ENCODE data around the gene TMEM218.
A peak's percentile ranks its signal among the peaks of the same experiment; 100 is the strongest.

The TMEM218 gene

GRCh38 chr11:125076378-125076945, 35.0 kb downstream of the TMEM218 start:
- in situ Hi-C loops (cut with HindIII; ENCODE audit: low pct_ligation_motif_present, low sequenced_read_pairs): no loop called here
- H3K4me3 ChIP-seq (ENCODE audit: low read depth, low read length): no peak overlapping the region
- no peaks in the 10 kb centered on the region for H3K27me3 ChIP-seq (replicated peaks)
- H3K27ac ChIP-seq: no peak overlapping the region
- no peak for DNase-seq
- no peaks in the 10 kb centered on the region for H3K36me3 ChIP-seq (replicated peaks)
- TF ChIP-seq, protein P1, sequence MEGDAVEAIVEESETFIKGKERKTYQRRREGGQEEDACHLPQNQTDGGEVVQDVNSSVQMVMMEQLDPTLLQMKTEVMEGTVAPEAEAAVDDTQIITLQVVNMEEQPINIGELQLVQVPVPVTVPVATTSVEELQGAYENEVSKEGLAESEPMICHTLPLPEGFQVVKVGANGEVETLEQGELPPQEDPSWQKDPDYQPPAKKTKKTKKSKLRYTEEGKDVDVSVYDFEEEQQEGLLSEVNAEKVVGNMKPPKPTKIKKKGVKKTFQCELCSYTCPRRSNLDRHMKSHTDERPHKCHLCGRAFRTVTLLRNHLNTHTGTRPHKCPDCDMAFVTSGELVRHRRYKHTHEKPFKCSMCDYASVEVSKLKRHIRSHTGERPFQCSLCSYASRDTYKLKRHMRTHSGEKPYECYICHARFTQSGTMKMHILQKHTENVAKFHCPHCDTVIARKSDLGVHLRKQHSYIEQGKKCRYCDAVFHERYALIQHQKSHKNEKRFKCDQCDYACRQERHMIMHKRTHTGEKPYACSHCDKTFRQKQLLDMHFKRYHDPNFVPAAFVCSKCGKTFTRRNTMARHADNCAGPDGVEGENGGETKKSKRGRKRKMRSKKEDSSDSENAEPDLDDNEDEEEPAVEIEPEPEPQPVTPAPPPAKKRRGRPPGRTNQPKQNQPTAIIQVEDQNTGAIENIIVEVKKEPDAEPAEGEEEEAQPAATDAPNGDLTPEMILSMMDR (IDR thresholded peaks at IDR 0.05; ENCODE audit: low read depth, low read length, missing control alignments): no peak

DNA sequence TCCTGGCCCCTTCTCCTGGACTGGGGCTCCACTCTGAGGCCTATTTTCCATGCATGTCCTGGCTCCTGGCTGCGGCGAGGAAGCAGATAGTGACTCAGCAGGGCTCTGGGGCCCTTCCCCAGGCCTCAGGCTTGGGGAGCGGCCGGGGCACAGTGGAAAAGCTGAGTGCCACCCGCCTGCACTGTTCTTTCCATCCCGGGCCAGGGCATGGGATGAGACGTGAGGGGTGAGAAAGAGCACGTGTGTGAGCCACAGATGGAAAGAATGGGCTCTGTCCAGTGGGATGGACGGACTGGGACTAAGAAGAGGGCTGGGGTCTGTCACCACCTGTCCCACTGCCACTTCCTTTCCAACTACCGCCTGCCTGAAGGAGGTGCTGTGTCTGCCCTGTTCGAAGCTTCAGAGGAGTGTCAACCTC, 35.5 kb downstream of the TMEM218 start:
- TF ChIP-seq, protein P1 (IDR thresholded peaks at IDR 0.05; ENCODE audit: low read depth, low read length, missing control alignments): peak; percentile 16
- no peak for DNase-seq
- Histone ChIP-seq H3K27me3 (replicated peaks) (no peaks in the 10 kb centered on the region), H3K27ac (no peak overlapping the region), H3K4me3 (ENCODE audit: low read depth, low read length) (no peak overlapping the region), H3K36me3 (replicated peaks) (no peaks in the 10 kb centered on the region)
- in situ Hi-C loops (cut with HindIII; ENCODE audit: low pct_ligation_motif_present, low sequenced_read_pairs): no loop called here

GRCh38 chr11:125075242-125075625, 36.2 kb downstream of the TMEM218 start:
- H3K4me3 ChIP-seq (ENCODE audit: low read depth, low read length): no peak overlapping the region
- DNase-seq: no peak
- no peak overlapping the region for H3K27ac ChIP-seq
- in situ Hi-C loops (cut with HindIII; ENCODE audit: low pct_ligation_motif_present, low sequenced_read_pairs): no loop called here
- no peaks in the 10 kb centered on the region for H3K36me3 ChIP-seq (replicated peaks)
- no peaks in the 10 kb centered on the region for H3K27me3 ChIP-seq (replicated peaks)
- TF ChIP-seq, protein P1 (IDR thresholded peaks at IDR 0.05; ENCODE audit: low read depth, low read length, missing control alignments): no peak

GRCh38 chr11:125074511-125075241, 36.8 kb downstream of the TMEM218 start:
- Histone ChIP-seq H3K36me3 (replicated peaks) (no peaks in the 10 kb centered on the region), H3K4me3 (ENCODE audit: low read depth, low read length) (no peak overlapping the region), H3K27ac (no peak overlapping the region), H3K27me3 (replicated peaks) (no peaks in the 10 kb centered on the region)
- TF ChIP-seq, protein P1 (IDR thresholded peaks at IDR 0.05; ENCODE audit: low read depth, low read length, missing control alignments): no peak
- in situ Hi-C loops (cut with HindIII; ENCODE audit: low pct_ligation_motif_present, low sequenced_read_pairs): no loop called here
- DNase-seq: no peak

DNA sequence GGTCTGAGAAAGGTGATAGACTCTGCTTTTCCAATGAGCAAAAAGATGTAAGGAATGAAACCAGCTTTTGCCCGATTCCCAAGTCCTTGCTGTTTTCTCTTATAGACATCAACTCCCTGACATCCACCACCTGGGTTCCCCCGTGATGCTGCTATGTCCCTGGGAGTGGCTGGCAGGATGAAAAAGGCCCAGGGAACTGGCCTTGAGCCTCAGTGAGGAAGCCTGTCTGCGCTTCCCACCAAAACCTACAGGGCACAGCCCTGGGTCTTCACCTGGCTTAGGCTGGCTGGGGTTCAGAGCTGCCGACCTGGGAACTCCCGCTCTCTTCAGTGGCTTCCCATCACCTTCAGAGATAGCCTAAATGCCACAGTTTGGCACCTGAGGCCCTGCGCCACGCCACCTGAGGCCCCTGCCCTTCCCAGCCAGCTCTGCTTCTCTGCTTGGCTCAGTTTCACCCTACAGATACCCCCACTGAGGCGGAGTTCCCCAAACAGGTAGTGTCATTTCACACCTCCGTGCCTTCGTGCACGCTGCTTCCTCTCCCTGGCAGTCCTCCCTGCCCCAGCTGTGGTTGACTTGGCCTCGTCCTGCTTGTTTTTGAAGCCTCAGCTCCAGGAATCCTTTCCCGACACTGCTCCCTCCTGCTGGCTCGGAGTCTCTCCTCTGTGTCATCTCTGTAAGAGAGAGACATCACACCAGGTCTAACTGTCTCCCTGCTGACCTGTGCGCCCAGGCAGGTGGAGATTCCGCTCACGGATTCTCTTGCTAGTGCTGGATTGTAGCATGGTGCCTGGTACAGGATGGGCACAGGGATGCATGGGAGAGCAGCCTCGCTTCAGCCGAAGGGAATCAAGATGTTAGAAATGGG, 37.6 kb downstream of the TMEM218 start:
- H3K36me3 ChIP-seq (replicated peaks): no peaks in the 10 kb centered on the region

More for the DNA sequence above, 37.6 kb downstream of the TMEM218 start:
- in situ Hi-C loops (cut with HindIII; ENCODE audit: low pct_ligation_motif_present, low sequenced_read_pairs): no loop called here
- Histone ChIP-seq H3K4me3 (ENCODE audit: low read depth, low read length) (no peak overlapping the region), H3K27ac (no peak overlapping the region), H3K27me3 (replicated peaks) (no peaks in the 10 kb centered on the region)
- DNase-seq: no peak
- TF ChIP-seq, protein P1 (IDR thresholded peaks at IDR 0.05; ENCODE audit: low read depth, low read length, missing control alignments): no peak
